Subcutaneous adipose tissue (tissue), 4 donors: Measurements from ENCODE around the gene NLN. TPM values are rescaled to one million over a fixed set of nuclear protein-coding genes. Genes with fewer than 3 reads are reported as not detected.

Experiments
- CTCF ChIP-seq: fragments of 450-650 bp; IDR thresholded peaks from one replicate; pipeline ENCODE4 v1.5.1; 2016; ENCODE audit warnings: low read depth, mild to moderate bottlenecking, control low read depth, antibody characterized with exemption, moderate library complexity
- total RNA-seq, 4 donors: library from RNA; depleted of rRNA; stranded (reverse); fragments of >200 nt; gene quantifications; one replicate each; pipeline ENCODE4 v1.1.0, GENCODE V29; 2016

The NLN gene
- total RNA-seq, 4 donors from 2014 or later: 8.3 to 23.3 (median 20.0) TPM

GRCh38 chr5:65837139-65837538, 115.1 kb downstream of the NLN start:
- no peak for TF ChIP-seq CTCF

GRCh38 chr5:65840071-65840470, 118.1 kb downstream of the NLN start:
- no peak for TF ChIP-seq CTCF

DNA sequence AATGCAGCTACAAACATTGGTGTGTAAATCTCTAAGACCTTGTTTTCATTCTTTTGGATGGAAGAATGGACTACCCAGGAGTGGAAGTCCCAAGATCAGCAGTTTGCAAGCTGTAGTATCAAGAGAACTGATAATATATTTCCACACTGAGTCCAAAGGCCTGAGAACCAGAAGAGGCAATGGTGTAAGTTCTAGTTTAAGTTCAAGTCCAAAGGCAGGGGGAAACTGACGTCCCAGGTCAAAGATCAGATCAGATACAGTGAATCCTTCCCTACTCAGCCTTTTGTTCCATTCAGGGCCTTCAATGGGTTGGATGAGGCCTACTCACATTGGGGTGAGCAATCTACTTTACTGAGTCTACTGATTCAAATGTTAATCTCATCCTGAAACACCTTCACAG, 124.1 kb downstream of the NLN start:
- no peak for TF ChIP-seq CTCF

GRCh38 chr5:65854925-65855324, 132.9 kb downstream of the NLN start:
- TF ChIP-seq CTCF: no peak

- no peak for TF ChIP-seq CTCF
These were observed 133.8 kb downstream of the NLN start for GRCh38 chr5:65855766-65856315.

GRCh38 chr5:65856520-65856919, 134.5 kb downstream of the NLN start:
- TF ChIP-seq CTCF: no peak

DNA sequence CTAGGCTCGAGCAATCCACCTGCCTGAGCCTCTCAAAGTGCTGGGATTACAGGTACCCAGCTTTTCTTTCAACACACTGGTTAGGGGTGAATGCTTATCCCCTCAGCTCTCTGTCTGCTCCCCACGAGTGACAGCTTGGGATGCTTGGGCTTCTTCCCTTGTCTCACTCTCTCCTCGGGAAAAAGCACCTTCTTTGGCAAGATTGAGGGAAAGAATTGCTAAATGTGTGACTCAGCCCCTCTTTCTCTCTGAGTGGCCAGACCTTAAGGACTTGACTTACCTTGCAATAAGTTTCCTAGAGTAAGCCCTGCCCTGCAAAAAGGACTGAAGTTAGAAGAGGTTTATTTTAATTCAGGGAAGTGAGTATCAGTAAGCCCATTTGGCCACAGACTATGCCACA, 136.3 kb downstream of the NLN start:
- no peak for TF ChIP-seq CTCF

DNA sequence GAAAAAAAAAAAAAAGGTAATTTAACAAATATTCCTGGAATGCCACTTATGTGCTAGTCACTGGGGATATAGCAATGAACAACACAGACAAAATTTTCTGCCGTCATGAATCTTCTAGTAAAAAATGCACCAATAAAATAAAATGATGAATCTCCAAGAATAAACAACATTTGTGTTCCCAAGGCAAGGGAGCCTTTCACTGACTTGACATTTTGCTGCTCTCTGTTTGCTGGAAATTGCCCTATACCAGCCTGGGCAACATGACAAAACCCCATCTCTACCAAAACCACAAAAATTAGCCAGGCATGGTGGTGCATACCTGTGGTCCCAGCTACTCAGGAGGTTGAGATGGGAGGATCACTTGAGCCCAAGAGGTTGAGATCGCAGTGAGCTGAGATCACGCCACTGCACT, 139.8 kb downstream of the NLN start:
- no peak for TF ChIP-seq CTCF
